ENCODE measurements around the gene FGGY. TPM values are rescaled to one million over a fixed set of nuclear protein-coding genes. Genes with fewer than 3 reads are reported as not detected.

The FGGY gene
- total RNA-seq, 1 donor = 24.6 TPM

GRCh38 chr1:59601811-59602210 lies 304.9 kb downstream of the FGGY start:
- H3K4me2 ChIP-seq (ENCODE audit: insufficient read depth, low read length) = no peak overlapping the region
- no peak overlapping the region for H2AFZ ChIP-seq (ENCODE audit: low read length)
- H3K4me1 ChIP-seq (ENCODE audit: insufficient read depth, low read length) = peaks cover 3% of the 10 kb centered on the region
- no peak overlapping the region for H3K4me3 ChIP-seq (ENCODE audit: insufficient read depth, low read length)
- no peaks in the 10 kb centered on the region for H3K36me3 ChIP-seq (ENCODE audit: insufficient read depth, low read length)
- H3K27me3 ChIP-seq (ENCODE audit: insufficient read depth, low read length) = no peaks in the 10 kb centered on the region
- no peaks in the 10 kb centered on the region for H3K79me2 ChIP-seq (ENCODE audit: insufficient read depth, low read length)
- no peak for DNase-seq (ENCODE audit: insufficient read length, low spot score, missing footprints)
- no peaks in the 10 kb centered on the region for H3K9me3 ChIP-seq (ENCODE audit: low read depth, low read length)
- no peak for TF ChIP-seq CTCF (IDR thresholded peaks at IDR 0.05; ENCODE audit: extremely low read depth, low read depth, low read length)
- H4K20me1 ChIP-seq (ENCODE audit: insufficient read depth, low read length) = no peaks in the 10 kb centered on the region
- H3K27ac ChIP-seq (ENCODE audit: low read depth, low read length) = no peak overlapping the region

GRCh38 chr1:59604191-59604590 lies 307.3 kb downstream of the FGGY start:
- DNase-seq (ENCODE audit: insufficient read length, low spot score, missing footprints) = no peak
- TF ChIP-seq CTCF (IDR thresholded peaks at IDR 0.05; ENCODE audit: extremely low read depth, low read depth, low read length) = no peak

GRCh38 chr1:59605184-59605583 lies 308.3 kb downstream of the FGGY start:
- Histone ChIP-seq H3K36me3 (ENCODE audit: insufficient read depth, low read length) (no peaks in the 10 kb centered on the region), H3K9me3 (ENCODE audit: low read depth, low read length) (no peaks in the 10 kb centered on the region), H3K4me3 (ENCODE audit: insufficient read depth, low read length) (no peak overlapping the region), H3K27ac (ENCODE audit: low read depth, low read length) (no peak overlapping the region), H2AFZ (ENCODE audit: low read length) (no peak overlapping the region), H3K79me2 (ENCODE audit: insufficient read depth, low read length) (no peaks in the 10 kb centered on the region), H3K4me1 (ENCODE audit: insufficient read depth, low read length) (peaks cover 3% of the 10 kb centered on the region), H3K4me2 (ENCODE audit: insufficient read depth, low read length) (no peak overlapping the region), H3K27me3 (ENCODE audit: insufficient read depth, low read length) (no peaks in the 10 kb centered on the region), H4K20me1 (ENCODE audit: insufficient read depth, low read length) (no peaks in the 10 kb centered on the region)
- DNase-seq (ENCODE audit: insufficient read length, low spot score, missing footprints) = peak; percentile 27
- TF ChIP-seq CTCF (IDR thresholded peaks at IDR 0.05; ENCODE audit: extremely low read depth, low read depth, low read length) = no peak

More at GRCh38 chr1:59604191-59604590, 307.3 kb downstream of the FGGY start:
- H3K4me3 ChIP-seq (ENCODE audit: insufficient read depth, low read length) = no peak overlapping the region
- no peaks in the 10 kb centered on the region for H3K36me3 ChIP-seq (ENCODE audit: insufficient read depth, low read length)
- no peak overlapping the region for H2AFZ ChIP-seq (ENCODE audit: low read length)
- H3K27me3 ChIP-seq (ENCODE audit: insufficient read depth, low read length) = no peaks in the 10 kb centered on the region
- H3K9me3 ChIP-seq (ENCODE audit: low read depth, low read length) = no peaks in the 10 kb centered on the region
- H3K27ac ChIP-seq (ENCODE audit: low read depth, low read length) = no peak overlapping the region
- H3K4me1 ChIP-seq (ENCODE audit: insufficient read depth, low read length) = peaks cover 3% of the 10 kb centered on the region
- no peak overlapping the region for H3K4me2 ChIP-seq (ENCODE audit: insufficient read depth, low read length)
- H3K79me2 ChIP-seq (ENCODE audit: insufficient read depth, low read length) = no peaks in the 10 kb centered on the region
- H4K20me1 ChIP-seq (ENCODE audit: insufficient read depth, low read length) = no peaks in the 10 kb centered on the region

- no peaks in the 10 kb centered on the region for H3K79me2 ChIP-seq (ENCODE audit: insufficient read depth, low read length)
- peaks cover 3% of the 10 kb centered on the region for H3K4me1 ChIP-seq (ENCODE audit: insufficient read depth, low read length)
- H3K27ac ChIP-seq (ENCODE audit: low read depth, low read length) = no peak overlapping the region
- H3K4me2 ChIP-seq (ENCODE audit: insufficient read depth, low read length) = no peak overlapping the region
- no peaks in the 10 kb centered on the region for H3K27me3 ChIP-seq (ENCODE audit: insufficient read depth, low read length)
- H4K20me1 ChIP-seq (ENCODE audit: insufficient read depth, low read length) = no peaks in the 10 kb centered on the region
- no peak overlapping the region for H3K4me3 ChIP-seq (ENCODE audit: insufficient read depth, low read length)
- H3K9me3 ChIP-seq (ENCODE audit: low read depth, low read length) = no peaks in the 10 kb centered on the region
- TF ChIP-seq CTCF (IDR thresholded peaks at IDR 0.05; ENCODE audit: extremely low read depth, low read depth, low read length) = no peak
- no peaks in the 10 kb centered on the region for H3K36me3 ChIP-seq (ENCODE audit: insufficient read depth, low read length)
- no peak for DNase-seq (ENCODE audit: insufficient read length, low spot score, missing footprints)
- no peak overlapping the region for H2AFZ ChIP-seq (ENCODE audit: low read length)
These were observed 308.9 kb downstream of the FGGY start for GRCh38 chr1:59605761-59606160.

All from osteoblast (primary cell).